ENCODE results near the gene ARSK.

Gene ARSK

GRCh38 chr5:95563367-95563766, 8.5 kb downstream of the ARSK start:
- Histone ChIP-seq H3K36me3 (ENCODE audit: control insufficient read depth, insufficient read depth, low read length) (peaks cover 8% of the 10 kb centered on the region), H3K9me3 (ENCODE audit: control insufficient read depth, insufficient read depth, low read depth, low read length) (no peaks in the 10 kb centered on the region), H3K27me3 (ENCODE audit: control insufficient read depth, insufficient read depth, low read length) (no peaks in the 10 kb centered on the region), H3K4me3 (ENCODE audit: low read depth, low read length) (no peak overlapping the region), H3K9ac (ENCODE audit: low read length) (no peak overlapping the region), H3K27ac (ENCODE audit: low read depth, low read length) (no peak overlapping the region), H3K4me1 (ENCODE audit: control insufficient read depth, insufficient read depth, low read length) (no peaks in the 10 kb centered on the region)

- Histone ChIP-seq H3K4me3 (ENCODE audit: low read depth, low read length) (no peak overlapping the region), H3K36me3 (ENCODE audit: control insufficient read depth, insufficient read depth, low read length) (peaks cover 8% of the 10 kb centered on the region), H3K4me1 (ENCODE audit: control insufficient read depth, insufficient read depth, low read length) (no peaks in the 10 kb centered on the region), H3K9me3 (ENCODE audit: control insufficient read depth, insufficient read depth, low read depth, low read length) (no peaks in the 10 kb centered on the region), H3K27me3 (ENCODE audit: control insufficient read depth, insufficient read depth, low read length) (no peaks in the 10 kb centered on the region), H3K27ac (ENCODE audit: low read depth, low read length) (no peak overlapping the region), H3K9ac (ENCODE audit: low read length) (no peak overlapping the region)
Measured at GRCh38 chr5:95564450-95564849, 9.5 kb downstream of the ARSK start.

- Histone ChIP-seq H3K4me3 (ENCODE audit: low read depth, low read length) (no peak overlapping the region), H3K9ac (ENCODE audit: low read length) (no peak overlapping the region)
Measured at GRCh38 chr5:95565280-95565920, 10.5 kb downstream of the ARSK start.

GRCh38 chr5:95572016-95572415, 17.1 kb downstream of the ARSK start:
- Histone ChIP-seq H3K9ac (ENCODE audit: low read length) (no peak overlapping the region), H3K9me3 (ENCODE audit: control insufficient read depth, insufficient read depth, low read depth, low read length) (no peaks in the 10 kb centered on the region), H3K4me3 (ENCODE audit: low read depth, low read length) (no peak overlapping the region)

More at GRCh38 chr5:95565280-95565920, 10.5 kb downstream of the ARSK start:
- H3K4me1 ChIP-seq (ENCODE audit: control insufficient read depth, insufficient read depth, low read length) = no peaks in the 10 kb centered on the region
- no peak overlapping the region for H3K27ac ChIP-seq (ENCODE audit: low read depth, low read length)
- H3K27me3 ChIP-seq (ENCODE audit: control insufficient read depth, insufficient read depth, low read length) = no peaks in the 10 kb centered on the region
- H3K9me3 ChIP-seq (ENCODE audit: control insufficient read depth, insufficient read depth, low read depth, low read length) = no peaks in the 10 kb centered on the region
- peaks cover 8% of the 10 kb centered on the region for H3K36me3 ChIP-seq (ENCODE audit: control insufficient read depth, insufficient read depth, low read length)

GRCh38 chr5:95581576-95581975, 26.7 kb downstream of the ARSK start:
- no peak overlapping the region for H3K9ac ChIP-seq (ENCODE audit: low read length)
- H3K9me3 ChIP-seq (ENCODE audit: control insufficient read depth, insufficient read depth, low read depth, low read length) = no peaks in the 10 kb centered on the region
- no peaks in the 10 kb centered on the region for H3K27me3 ChIP-seq (ENCODE audit: control insufficient read depth, insufficient read depth, low read length)
- no peak overlapping the region for H3K4me3 ChIP-seq (ENCODE audit: low read depth, low read length)
- H3K36me3 ChIP-seq (ENCODE audit: control insufficient read depth, insufficient read depth, low read length) = no peaks in the 10 kb centered on the region
- no peak overlapping the region for H3K27ac ChIP-seq (ENCODE audit: low read depth, low read length)
- no peaks in the 10 kb centered on the region for H3K4me1 ChIP-seq (ENCODE audit: control insufficient read depth, insufficient read depth, low read length)

More at GRCh38 chr5:95572016-95572415, 17.1 kb downstream of the ARSK start:
- Histone ChIP-seq H3K4me1 (ENCODE audit: control insufficient read depth, insufficient read depth, low read length) (no peaks in the 10 kb centered on the region), H3K27me3 (ENCODE audit: control insufficient read depth, insufficient read depth, low read length) (no peaks in the 10 kb centered on the region), H3K27ac (ENCODE audit: low read depth, low read length) (no peak overlapping the region), H3K36me3 (ENCODE audit: control insufficient read depth, insufficient read depth, low read length) (peaks cover 8% of the 10 kb centered on the region)

GRCh38 chr5:95583992-95584391, 29.1 kb downstream of the ARSK start:
- Histone ChIP-seq H3K9me3 (ENCODE audit: control insufficient read depth, insufficient read depth, low read depth, low read length) (no peaks in the 10 kb centered on the region), H3K4me3 (ENCODE audit: low read depth, low read length) (no peak overlapping the region), H3K36me3 (ENCODE audit: control insufficient read depth, insufficient read depth, low read length) (no peaks in the 10 kb centered on the region), H3K27me3 (ENCODE audit: control insufficient read depth, insufficient read depth, low read length) (no peaks in the 10 kb centered on the region), H3K27ac (ENCODE audit: low read depth, low read length) (no peak overlapping the region), H3K4me1 (ENCODE audit: control insufficient read depth, insufficient read depth, low read length) (no peaks in the 10 kb centered on the region), H3K9ac (ENCODE audit: low read length) (no peak overlapping the region)

- no peak overlapping the region for H3K4me3 ChIP-seq (ENCODE audit: low read depth, low read length)
- 0 out of 2 replicates have a peak, but pooled peaks cover 2% of the 10 kb centered on the region for H3K4me1 ChIP-seq (ENCODE audit: control insufficient read depth, insufficient read depth, low read length)
- H3K36me3 ChIP-seq (ENCODE audit: control insufficient read depth, insufficient read depth, low read length) = no peaks in the 10 kb centered on the region
- no peak overlapping the region for H3K9ac ChIP-seq (ENCODE audit: low read length)
- H3K9me3 ChIP-seq (ENCODE audit: control insufficient read depth, insufficient read depth, low read depth, low read length) = no peaks in the 10 kb centered on the region
- no peak overlapping the region for H3K27ac ChIP-seq (ENCODE audit: low read depth, low read length)
- no peaks in the 10 kb centered on the region for H3K27me3 ChIP-seq (ENCODE audit: control insufficient read depth, insufficient read depth, low read length)
Measured at GRCh38 chr5:95590880-95591279, 36.0 kb downstream of the ARSK start.

GRCh38 chr5:95591490-95591901, 36.6 kb downstream of the ARSK start:
- H3K27ac ChIP-seq (ENCODE audit: low read depth, low read length) = no peak overlapping the region
- no peak overlapping the region for H3K4me3 ChIP-seq (ENCODE audit: low read depth, low read length)
- no peaks in the 10 kb centered on the region for H3K36me3 ChIP-seq (ENCODE audit: control insufficient read depth, insufficient read depth, low read length)
- no peaks in the 10 kb centered on the region for H3K27me3 ChIP-seq (ENCODE audit: control insufficient read depth, insufficient read depth, low read length)
- H3K9me3 ChIP-seq (ENCODE audit: control insufficient read depth, insufficient read depth, low read depth, low read length) = no peaks in the 10 kb centered on the region
- H3K4me1 ChIP-seq (ENCODE audit: control insufficient read depth, insufficient read depth, low read length) = 0 out of 2 replicates have a peak, but pooled peaks cover 2% of the 10 kb centered on the region
- H3K9ac ChIP-seq (ENCODE audit: low read length) = no peak overlapping the region

- H3K9me3 ChIP-seq (ENCODE audit: control insufficient read depth, insufficient read depth, low read depth, low read length) = no peaks in the 10 kb centered on the region
- H3K27me3 ChIP-seq (ENCODE audit: control insufficient read depth, insufficient read depth, low read length) = no peaks in the 10 kb centered on the region
- no peak overlapping the region for H3K4me3 ChIP-seq (ENCODE audit: low read depth, low read length)
- no peak overlapping the region for H3K27ac ChIP-seq (ENCODE audit: low read depth, low read length)
- no peaks in the 10 kb centered on the region for H3K36me3 ChIP-seq (ENCODE audit: control insufficient read depth, insufficient read depth, low read length)
- no peak overlapping the region for H3K9ac ChIP-seq (ENCODE audit: low read length)
- no peaks in the 10 kb centered on the region for H3K4me1 ChIP-seq (ENCODE audit: control insufficient read depth, insufficient read depth, low read length)
Measured at GRCh38 chr5:95595289-95595931, 40.5 kb downstream of the ARSK start.

GRCh38 chr5:95599252-95599651, 44.4 kb downstream of the ARSK start:
- no peaks in the 10 kb centered on the region for H3K27me3 ChIP-seq (ENCODE audit: control insufficient read depth, insufficient read depth, low read length)
- no peak overlapping the region for H3K27ac ChIP-seq (ENCODE audit: low read depth, low read length)
- H3K4me3 ChIP-seq (ENCODE audit: low read depth, low read length) = no peak overlapping the region
- H3K9ac ChIP-seq (ENCODE audit: low read length) = no peak overlapping the region
- H3K9me3 ChIP-seq (ENCODE audit: control insufficient read depth, insufficient read depth, low read depth, low read length) = no peaks in the 10 kb centered on the region
- 0 out of 2 replicates have a peak, but pooled peaks cover 6% of the 10 kb centered on the region for H3K36me3 ChIP-seq (ENCODE audit: control insufficient read depth, insufficient read depth, low read length)
- no peaks in the 10 kb centered on the region for H3K4me1 ChIP-seq (ENCODE audit: control insufficient read depth, insufficient read depth, low read length)

GRCh38 chr5:95600557-95600956, 45.7 kb downstream of the ARSK start:
- Histone ChIP-seq H3K4me3 (ENCODE audit: low read depth, low read length) (no peak overlapping the region), H3K4me1 (ENCODE audit: control insufficient read depth, insufficient read depth, low read length) (no peaks in the 10 kb centered on the region), H3K9ac (ENCODE audit: low read length) (no peak overlapping the region), H3K9me3 (ENCODE audit: control insufficient read depth, insufficient read depth, low read depth, low read length) (no peaks in the 10 kb centered on the region), H3K27ac (ENCODE audit: low read depth, low read length) (no peak overlapping the region), H3K36me3 (ENCODE audit: control insufficient read depth, insufficient read depth, low read length) (0 out of 2 replicates have a peak, but pooled peaks cover 6% of the 10 kb centered on the region), H3K27me3 (ENCODE audit: control insufficient read depth, insufficient read depth, low read length) (no peaks in the 10 kb centered on the region)

All from HUES6 (cell line).